Measurements from ENCODE around the gene PDE2A. TPM values are rescaled to one million over a fixed set of nuclear protein-coding genes. Genes with fewer than 3 reads are reported as not detected.

PDE2A gene
- polyA plus RNA-seq, 3 donors = 0.18 to 1.7 (median 0.53) TPM

- H3K9me3 ChIP-seq (replicated peaks in 1 of 2; ENCODE audit: control insufficient read depth in 1 of 2, insufficient read depth in 1 of 2, low read length in 2 of 2) = no peaks in the 10 kb centered on the region
- Mint-ChIP-seq H3K9me3 (peaks cover 0 to 2% (median 0%) of the 10 kb centered on the region in 7 donors), H3K27me3 (ENCODE audit: low read depth in 3 of 3) (peaks cover 38 to 66% (median 46%) of the 10 kb centered on the region in 3 donors), H3K27ac (peak overlapping the region in 6 of 7 donors; percentile 16 to 84 (median 64)), H3K4me3 (peak overlapping the region in 1 of 2 donors; percentile 51), H3K36me3 (peaks cover 0 to 2% of the 10 kb centered on the region in 2 donors), H3K4me1 (peaks cover 19% of the 10 kb centered on the region)
- peaks cover 0 to 30% of the 10 kb centered on the region in 2 donors for H3K27me3 ChIP-seq (ENCODE audit: control insufficient read depth in 2 of 2, insufficient read depth in 2 of 2, low read length in 2 of 2)
- peak; percentile 62 to 91 (median 67) for DNase-seq
- no peaks in the 10 kb centered on the region for H4K20me1 ChIP-seq (ENCODE audit: insufficient read depth, low read length)
- intact Hi-C loops (cut with micrococcal nuclease) = no loop called here
- H3K4me2 ChIP-seq (replicated peaks; ENCODE audit: extremely low read depth, low read length, poor library complexity, severe bottlenecking) = no peak overlapping the region
- no peaks in the 10 kb centered on the region for H3K36me3 ChIP-seq (replicated peaks in 1 of 2; ENCODE audit: control insufficient read depth in 1 of 2, insufficient read depth in 2 of 2, low read length in 2 of 2)
- H3K27ac ChIP-seq (ENCODE audit: low read depth in 1 of 2, low read length in 2 of 2) = peak overlapping the region in 1 of 2 donors; percentile 5
- H3K79me2 ChIP-seq (ENCODE audit: insufficient read depth, low read length) = no peaks in the 10 kb centered on the region
- no peak overlapping the region for H2AFZ ChIP-seq (ENCODE audit: insufficient read depth, low read depth, low read length, poor library complexity, severe bottlenecking)
- 36% methylated on average over 12 of the region's 12 CpGs for WGBS (ENCODE audit: insufficient coverage)
- H3K9ac ChIP-seq (ENCODE audit: insufficient read depth, low read length, poor library complexity, severe bottlenecking) = peak overlapping the region; percentile 21
- peaks cover 11 to 12% of the 10 kb centered on the region in 2 donors for H3K4me1 ChIP-seq (ENCODE audit: control insufficient read depth in 1 of 2, insufficient read depth in 2 of 2, low read length in 2 of 2)
- no peak for TF ChIP-seq CTCF (IDR thresholded peaks at IDR 0.05)
- no peak overlapping the region for H3K4me3 ChIP-seq (replicated peaks in 1 of 3; ENCODE audit: low read depth in 2 of 3, low read length in 3 of 3)
Observed at GRCh38 chr11:72624496-72625201, 49.6 kb downstream of the PDE2A start.

GRCh38 chr11:72623052-72623451 is 51.2 kb downstream of the PDE2A start:
- peaks cover 40 to 73% (median 53%) of the 10 kb centered on the region in 3 donors for H3K27me3 Mint-ChIP-seq (ENCODE audit: low read depth in 3 of 3)
- H3K27ac Mint-ChIP-seq = peak overlapping the region in 1 of 7 donors; percentile 12

More at GRCh38 chr11:72623052-72623451, 51.2 kb downstream of the PDE2A start:
- Histone ChIP-seq H4K20me1 (ENCODE audit: insufficient read depth, low read length) (no peaks in the 10 kb centered on the region), H3K4me3 (replicated peaks in 1 of 3; ENCODE audit: low read depth in 2 of 3, low read length in 3 of 3) (no peak overlapping the region), H3K9me3 (replicated peaks in 1 of 2; ENCODE audit: control insufficient read depth in 1 of 2, insufficient read depth in 1 of 2, low read length in 2 of 2) (no peaks in the 10 kb centered on the region), H3K27me3 (ENCODE audit: control insufficient read depth in 2 of 2, insufficient read depth in 2 of 2, low read length in 2 of 2) (peaks cover 0 to 41% of the 10 kb centered on the region in 2 donors), H3K4me1 (ENCODE audit: control insufficient read depth in 1 of 2, insufficient read depth in 2 of 2, low read length in 2 of 2) (peaks cover 11 to 12% of the 10 kb centered on the region in 2 donors), H3K27ac (ENCODE audit: low read depth in 1 of 2, low read length in 2 of 2) (no peak overlapping the region), H3K36me3 (replicated peaks in 1 of 2; ENCODE audit: control insufficient read depth in 1 of 2, insufficient read depth in 2 of 2, low read length in 2 of 2) (no peaks in the 10 kb centered on the region), H3K4me2 (replicated peaks; ENCODE audit: extremely low read depth, low read length, poor library complexity, severe bottlenecking) (no peak overlapping the region), H2AFZ (ENCODE audit: insufficient read depth, low read depth, low read length, poor library complexity, severe bottlenecking) (no peak overlapping the region), H3K79me2 (ENCODE audit: insufficient read depth, low read length) (no peaks in the 10 kb centered on the region), H3K9ac (ENCODE audit: insufficient read depth, low read length, poor library complexity, severe bottlenecking) (no peak overlapping the region)
- peaks cover 19% of the 10 kb centered on the region for H3K4me1 Mint-ChIP-seq
- 91% methylated on average over 8 of the region's 8 CpGs for WGBS (ENCODE audit: insufficient coverage)
- peaks cover 0 to 2% of the 10 kb centered on the region in 2 donors for H3K36me3 Mint-ChIP-seq
- no peak for TF ChIP-seq CTCF (IDR thresholded peaks at IDR 0.05)
- DNase-seq = no peak
- intact Hi-C loops (cut with micrococcal nuclease) = no loop called here
- peaks cover 0 to 2% (median 0%) of the 10 kb centered on the region in 7 donors for H3K9me3 Mint-ChIP-seq
- peak overlapping the region in 1 of 2 donors; percentile 71 for H3K4me3 Mint-ChIP-seq
